Limb (tissue), 2 donors: ENCODE measurements around the gene NXPE1.

Experiments used
- DNase-seq, 2 donors: peaks; one replicate each; pipeline ENCODE4 v3.0.0-alpha.2; 2016; ENCODE audit errors: extremely low spot score in 2 of 2

The NXPE1 gene

DNA sequence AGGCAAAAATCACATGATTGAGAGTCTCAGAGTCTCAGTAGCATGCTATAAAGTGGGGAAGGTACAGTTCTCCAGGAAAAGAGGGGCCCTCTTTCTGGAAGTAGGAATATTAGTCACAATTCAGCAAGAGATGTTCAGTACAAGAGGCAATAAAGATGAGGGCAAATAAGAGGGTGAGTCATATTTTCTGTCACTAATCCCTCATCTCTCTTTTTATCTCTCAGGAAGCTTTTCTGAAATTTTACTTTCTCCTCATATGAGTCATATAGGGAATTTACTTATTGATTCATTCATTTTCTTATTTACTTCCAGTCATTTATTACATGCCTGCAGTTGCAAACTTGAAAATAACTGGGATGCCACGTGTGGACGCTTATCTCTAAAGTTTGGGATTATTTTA is 3.4 kb upstream of the NXPE1 start:
- DNase-seq, result no peak

DNA sequence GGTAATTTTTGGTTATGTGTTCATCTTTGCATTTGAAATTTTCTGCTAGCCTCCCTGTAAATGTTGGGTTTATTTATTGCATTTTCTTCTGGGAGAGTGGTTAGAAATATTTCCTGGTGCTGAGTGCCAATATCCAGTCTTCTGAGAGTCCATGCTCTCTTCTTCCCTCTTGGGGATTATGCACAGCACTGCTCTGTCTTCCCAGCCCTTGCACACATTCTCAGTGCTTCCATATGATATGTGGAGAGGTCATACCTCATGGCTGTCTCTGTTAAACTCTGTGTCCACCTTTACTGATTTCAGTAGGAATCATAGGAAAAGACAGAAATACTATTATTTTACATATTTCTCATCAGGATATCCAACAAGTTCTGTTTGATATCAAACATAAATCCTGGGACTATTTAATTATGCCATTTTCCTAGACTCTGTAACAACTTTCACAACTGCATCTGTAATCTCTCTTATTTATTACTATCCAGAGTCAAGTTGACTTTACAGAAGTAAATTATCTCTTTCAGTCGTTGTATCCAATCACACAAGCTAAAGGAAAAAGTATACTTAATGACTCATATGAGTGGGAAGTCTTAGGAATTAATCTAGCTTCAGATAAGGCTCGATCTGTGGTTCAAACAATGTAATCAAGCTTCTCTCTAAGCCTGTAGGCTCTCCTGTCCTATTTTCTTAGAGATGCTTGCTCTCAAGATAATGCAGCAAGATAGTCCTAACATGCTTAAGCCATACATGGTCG is 2.7 kb upstream of the NXPE1 start:
- DNase-seq, result no peak

DNA sequence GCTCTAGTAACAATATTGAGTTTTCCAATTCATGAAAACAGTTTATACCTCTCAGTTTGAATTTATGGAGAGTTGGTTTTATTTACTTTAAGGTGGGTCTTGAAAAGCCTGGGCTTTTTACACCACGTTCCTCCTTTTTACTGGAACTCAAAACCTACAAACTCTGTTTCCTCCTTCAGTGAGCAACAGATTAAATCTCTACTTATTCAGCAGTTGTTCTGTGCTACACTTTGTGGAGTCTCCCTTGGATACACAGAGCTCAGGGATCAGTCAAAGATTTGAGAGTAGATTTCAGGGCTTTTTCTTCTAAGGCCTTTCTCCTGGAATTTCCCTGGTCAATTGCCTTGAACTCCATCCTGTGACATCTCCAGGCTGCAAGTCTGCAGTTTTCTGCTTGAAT is 3.5 kb downstream of the NXPE1 start:
- DNase-seq, result no peak

DNA sequence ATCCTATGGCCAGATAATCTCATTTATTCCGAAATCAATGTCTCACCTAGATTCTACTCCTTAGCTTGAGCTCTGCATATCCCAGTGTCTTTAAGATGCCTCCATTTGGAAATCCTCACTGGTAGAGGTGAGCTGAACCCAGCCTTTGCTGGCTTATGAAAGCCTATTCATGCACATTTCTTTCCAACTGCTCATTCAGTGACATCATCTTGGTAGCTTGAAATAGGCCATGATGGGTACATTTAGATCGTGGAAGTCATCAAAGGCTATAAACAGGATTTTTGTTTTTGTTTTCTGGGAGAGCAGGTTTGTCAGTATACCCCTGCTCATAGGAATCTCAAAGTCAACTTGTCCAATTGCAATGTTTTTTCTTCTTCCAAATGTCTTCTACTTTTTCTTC is 6.0 kb downstream of the NXPE1 start:
- no peak for DNase-seq

DNA sequence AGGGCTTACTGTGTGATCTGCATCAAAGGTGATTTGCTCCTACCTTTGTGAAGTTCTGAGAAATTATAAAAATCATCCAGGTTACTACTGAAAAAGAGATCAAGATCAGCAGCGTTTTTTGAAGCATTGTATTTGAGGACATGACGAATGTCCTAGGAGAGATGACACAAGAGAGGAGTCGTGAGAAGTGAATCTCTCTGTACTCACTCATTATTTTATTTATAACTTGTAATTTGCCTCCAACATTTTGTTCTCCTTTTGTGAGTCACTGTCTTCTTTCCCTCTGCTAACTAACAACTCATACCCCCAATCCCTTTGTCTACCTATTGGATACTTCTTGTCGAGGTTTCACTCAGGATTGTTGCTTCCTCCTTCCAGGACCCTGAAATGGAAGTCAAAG is 8.6 kb downstream of the NXPE1 start:
- DNase-seq, result no peak

DNA sequence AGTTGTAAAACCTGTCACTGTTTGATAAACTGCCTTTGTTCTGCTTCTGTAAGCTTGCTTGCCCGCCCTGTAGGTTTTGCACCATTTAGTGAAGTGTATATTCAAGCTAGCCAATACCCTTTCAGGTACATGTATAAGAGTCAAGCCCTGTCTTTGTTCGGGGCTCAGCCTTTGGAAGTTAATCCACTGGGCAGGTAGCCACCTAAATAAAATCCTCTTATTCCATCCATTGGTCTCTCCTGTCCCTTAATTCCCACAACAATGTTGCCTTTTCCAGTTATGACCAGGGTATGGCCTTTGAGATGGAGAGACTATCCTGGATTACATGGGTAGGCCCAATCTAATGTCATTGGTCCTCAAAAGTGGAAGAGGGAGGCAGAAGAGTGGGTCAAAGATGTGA is 34.0 kb downstream of the NXPE1 start:
- DNase-seq, result no peak

DNA sequence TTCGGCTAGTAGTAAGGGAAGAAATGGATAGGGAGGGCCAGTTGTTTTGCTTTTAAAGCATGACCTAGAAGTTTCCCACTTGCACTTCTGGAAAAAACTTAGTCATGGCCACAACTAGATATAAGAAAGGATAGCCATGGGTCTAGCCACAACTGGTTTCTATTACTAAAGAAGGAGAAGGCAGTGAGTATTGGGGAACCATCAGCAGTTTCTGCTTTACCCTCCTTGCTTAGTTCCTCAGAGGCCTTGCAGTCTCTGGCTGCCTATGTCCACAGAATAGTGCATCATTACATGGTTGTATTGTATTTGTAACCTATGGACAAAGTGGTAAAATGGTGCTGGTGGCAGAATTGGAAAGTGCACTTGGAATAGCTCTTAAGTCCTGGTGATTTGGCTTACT is 35.6 kb downstream of the NXPE1 start:
- no peak for DNase-seq

DNA sequence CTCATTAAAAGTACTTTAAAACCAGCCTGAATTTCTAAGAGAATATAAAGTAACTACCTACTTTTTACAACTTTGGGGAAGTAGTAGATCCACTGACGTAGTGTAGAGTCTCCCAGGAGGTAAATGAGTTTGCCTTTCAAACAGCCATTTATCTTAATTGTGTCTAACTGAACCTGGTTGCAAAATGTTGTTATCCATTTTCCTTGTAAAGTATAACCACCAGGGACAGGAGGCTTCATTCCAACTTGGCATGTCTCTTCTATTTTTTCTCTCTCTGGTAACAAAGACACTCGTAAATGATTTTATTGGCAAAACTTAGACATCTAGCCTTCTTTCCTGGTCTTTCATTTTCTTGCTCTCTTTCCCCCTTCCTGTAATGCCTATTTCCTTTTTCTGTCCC is 36.9 kb downstream of the NXPE1 start:
- no peak for DNase-seq

DNA sequence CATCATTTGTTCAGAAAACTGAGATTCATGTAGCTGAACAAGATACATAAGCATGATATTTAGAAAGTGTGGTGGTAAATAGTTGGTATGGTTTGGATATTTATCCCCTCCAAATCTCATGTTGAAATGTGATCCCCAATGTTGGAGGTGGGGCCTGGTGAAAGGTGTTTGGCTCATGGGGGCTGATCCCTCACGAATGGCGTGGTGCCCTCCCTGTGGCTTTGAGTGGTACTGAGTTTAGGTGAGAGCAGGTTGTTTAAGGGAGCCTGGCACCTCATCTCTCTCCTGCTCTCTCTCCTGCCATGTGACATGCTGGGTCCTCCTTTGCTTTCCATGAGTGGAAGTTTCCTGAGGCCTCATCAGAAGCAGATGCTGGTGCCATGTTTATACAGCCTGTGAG is 48.1 kb downstream of the NXPE1 start:
- DNase-seq, result no peak

DNA sequence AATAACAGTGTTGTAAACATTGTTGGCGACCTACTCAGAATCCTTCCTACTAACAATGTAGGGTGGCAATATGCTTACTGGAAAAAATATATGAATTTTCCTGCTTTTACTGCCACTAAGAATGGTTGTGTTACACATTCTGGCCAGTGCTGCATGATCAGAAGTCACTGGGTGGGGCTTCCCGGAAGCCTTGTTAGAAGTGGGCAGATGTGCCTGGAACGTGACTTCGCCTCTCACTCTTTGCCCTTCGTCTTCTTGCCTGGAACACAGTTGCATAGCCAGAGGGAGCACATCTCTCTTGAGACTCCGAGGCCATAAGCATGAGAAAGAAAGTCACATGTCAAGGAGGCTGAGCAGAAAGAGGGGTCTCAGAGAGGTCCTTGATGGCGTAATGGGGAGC is 48.6 kb downstream of the NXPE1 start:
- no peak for DNase-seq

DNA sequence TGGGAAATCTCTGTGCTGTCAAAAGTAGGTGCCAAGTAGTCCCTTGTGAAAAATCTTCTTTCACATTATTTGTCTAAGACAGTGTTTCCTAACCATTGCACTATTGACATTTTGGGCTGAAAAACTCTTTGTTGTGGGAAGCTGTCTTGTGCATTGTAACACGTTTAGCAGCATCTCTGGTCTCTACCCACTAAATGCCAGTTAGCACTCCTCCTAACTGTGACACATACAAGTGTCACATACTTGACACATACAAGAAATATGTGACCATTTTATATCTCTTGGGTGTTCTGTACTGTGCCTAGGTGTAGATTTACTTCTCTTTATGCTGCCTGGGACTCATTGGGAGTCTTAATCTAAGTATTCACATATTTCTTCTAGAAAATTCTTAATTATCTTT is 57.8 kb downstream of the NXPE1 start:
- no peak for DNase-seq

DNA sequence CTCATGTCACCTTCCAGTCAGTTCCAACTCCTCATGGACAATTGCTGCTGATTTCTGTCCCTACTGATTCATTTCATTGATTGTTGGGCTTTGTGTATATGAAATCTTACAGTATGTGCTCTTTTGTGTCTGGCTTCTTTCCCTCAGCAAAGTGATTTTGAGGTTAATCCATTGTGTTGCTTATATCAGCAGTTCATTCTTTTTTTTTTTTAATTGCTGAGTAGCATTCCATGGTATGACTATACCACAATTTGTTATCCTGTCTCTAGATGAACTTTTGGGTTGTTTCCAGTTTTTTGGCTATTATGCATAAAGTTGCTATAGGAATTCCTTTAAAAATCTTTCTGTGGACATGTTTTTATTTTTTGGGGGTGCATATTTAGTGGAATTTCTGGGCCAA is 59.9 kb downstream of the NXPE1 start:
- no peak for DNase-seq

DNA sequence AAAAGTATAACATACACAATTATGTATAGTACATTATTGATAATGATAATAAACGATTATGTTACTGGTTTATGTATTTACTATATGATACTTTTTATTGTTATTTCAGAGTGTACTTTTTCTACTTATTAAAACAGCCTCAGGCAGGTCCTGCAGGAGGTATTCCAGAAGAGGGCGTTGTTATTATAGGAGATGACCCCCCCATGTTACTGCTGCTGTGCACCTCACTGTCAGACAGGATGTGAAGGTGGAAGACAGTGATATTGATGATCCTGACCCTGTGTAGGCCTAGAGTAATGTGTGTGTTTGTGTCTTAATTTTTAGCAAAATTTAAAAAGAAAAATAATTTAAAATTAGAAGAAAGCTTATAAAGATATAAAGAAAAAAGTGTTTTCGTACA is 62.8 kb downstream of the NXPE1 start:
- no peak for DNase-seq

DNA sequence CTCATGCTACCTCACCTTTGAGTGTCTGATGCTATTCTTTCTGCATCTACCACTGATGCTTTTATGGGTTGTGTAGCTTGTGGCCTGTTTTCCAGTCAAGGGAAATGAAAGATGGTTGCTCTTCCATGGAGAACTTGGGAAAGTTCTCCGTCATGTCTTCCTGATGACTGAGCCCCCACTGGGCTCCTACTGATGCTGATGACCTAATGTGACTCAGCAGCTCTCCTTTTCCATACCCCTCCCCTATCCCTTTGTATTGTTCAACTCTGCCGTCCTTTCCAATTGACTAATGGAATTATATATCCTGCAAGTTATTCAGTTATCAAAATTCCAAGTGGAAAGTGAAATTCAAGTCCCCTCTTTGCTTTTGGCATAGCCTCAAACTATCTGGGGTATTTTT is 75.8 kb downstream of the NXPE1 start:
- DNase-seq, result no peak

DNA sequence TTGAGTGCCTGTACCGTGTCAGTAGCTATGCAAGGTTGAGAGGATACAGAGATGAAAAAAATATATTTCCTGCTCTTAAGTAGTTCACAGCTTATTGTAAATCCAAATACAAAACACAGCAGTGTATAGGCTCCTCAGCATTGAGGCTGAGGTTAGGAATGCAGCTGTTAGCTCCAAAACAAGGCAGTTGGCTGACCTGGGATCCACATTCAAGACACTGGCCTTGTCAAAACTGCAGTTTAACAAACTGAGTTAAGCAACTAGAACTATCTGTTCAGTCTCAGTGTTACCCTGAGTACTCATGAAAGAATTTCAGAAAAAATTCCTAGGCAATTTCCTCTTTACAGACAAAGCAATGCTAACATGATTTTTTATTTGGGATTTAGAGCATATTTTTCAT is 77.6 kb downstream of the NXPE1 start:
- DNase-seq, result no peak

DNA sequence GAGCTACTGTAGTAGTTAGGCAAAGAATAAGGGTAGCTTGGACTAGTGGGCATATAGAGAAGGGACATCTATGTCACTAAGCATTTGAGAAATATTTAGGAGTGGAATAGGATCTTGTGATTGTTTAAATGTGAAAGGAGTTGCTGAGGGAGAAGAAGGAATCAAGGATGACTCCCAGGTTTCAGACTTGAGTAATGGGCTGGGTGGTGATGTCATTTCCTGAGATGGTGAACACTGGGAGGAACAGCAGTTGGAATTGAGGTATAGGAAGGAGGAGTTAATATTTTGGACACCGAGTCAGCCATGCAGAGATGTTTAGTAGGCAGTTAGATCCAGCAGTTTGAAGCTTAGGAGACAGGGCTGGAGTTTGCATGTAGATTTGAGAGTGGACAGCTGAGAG is 80.3 kb downstream of the NXPE1 start:
- no peak for DNase-seq

DNA sequence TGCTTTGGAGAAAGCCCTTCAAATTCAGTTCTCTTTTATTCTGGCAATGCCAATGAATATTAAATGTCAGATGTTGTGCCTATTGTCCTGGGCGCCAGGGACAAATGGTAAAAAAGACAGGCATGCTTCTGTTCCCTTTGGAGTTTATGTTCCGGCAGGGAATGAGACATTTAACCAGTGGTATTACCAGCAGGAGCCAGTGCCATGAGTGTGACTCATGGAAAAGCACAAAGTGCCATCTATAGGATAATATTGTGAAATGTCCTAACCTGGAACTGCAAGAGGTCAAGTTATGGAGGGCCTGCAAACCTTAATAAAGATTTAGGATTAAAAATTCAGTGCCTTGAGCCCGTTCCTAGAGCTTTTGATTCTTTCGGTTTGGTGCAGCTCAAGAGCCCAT is 80.9 kb downstream of the NXPE1 start:
- DNase-seq, result no peak

DNA sequence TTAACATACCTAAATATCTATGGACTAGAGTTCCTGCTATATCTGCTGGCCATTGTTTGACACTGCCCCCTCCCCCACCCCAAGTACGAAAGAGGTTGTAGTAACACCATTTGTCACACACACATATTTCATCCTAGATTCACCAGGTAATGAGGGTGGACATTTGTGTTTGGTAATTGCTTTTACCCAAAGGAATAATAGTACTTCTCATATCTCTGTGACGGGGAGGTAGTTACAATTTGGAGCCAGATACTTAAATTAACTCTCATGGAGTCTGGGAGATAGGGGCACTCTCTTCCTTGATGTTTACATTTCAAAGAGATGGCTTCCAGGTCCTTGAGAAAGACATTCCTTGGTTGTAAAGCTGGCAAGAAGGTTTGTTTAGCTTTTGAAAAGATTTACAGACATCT is 81.7 kb downstream of the NXPE1 start:
- DNase-seq, result no peak

DNA sequence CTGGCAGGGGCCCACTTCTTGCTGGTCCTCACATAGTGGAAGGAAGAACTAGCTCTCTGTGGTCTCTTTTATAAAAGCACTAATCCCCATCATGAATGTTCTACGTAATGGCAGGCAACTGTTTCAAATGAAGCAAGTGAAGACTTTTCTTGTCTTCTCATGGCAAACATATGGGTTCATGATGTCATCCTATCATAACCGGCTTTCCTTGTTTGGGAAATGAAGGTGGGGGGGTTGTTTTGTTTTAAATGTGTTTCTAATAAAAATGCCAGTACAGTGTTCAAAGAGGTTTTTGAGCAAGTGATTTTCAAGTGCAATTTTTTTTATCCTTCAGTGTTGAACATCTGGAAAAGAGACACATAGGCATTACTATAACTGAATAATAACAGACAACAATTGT is 87.0 kb downstream of the NXPE1 start:
- DNase-seq, result no peak
